ENCODE results near the gene SERPINI2.

DNA sequence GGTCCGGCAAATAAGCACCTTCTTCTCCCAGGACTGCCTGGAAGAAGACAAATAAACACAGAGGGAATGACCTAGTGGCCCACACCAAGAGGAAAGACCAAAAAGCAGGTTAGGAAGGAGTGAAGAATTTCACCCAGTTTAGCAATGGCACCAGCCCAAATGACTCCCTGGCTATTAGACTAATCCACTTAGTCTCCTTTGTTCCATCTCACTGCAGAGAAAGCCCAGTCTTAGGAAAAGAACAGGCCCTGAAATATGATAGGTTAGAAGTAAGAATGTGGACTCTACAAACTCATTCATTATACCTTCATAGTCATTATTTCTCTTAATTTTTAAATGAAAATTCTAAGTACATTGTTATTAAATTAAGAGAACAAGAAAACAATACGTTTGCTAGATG is 23.2 kb downstream of the SERPINI2 start:
- TF ChIP-seq, protein P1, sequence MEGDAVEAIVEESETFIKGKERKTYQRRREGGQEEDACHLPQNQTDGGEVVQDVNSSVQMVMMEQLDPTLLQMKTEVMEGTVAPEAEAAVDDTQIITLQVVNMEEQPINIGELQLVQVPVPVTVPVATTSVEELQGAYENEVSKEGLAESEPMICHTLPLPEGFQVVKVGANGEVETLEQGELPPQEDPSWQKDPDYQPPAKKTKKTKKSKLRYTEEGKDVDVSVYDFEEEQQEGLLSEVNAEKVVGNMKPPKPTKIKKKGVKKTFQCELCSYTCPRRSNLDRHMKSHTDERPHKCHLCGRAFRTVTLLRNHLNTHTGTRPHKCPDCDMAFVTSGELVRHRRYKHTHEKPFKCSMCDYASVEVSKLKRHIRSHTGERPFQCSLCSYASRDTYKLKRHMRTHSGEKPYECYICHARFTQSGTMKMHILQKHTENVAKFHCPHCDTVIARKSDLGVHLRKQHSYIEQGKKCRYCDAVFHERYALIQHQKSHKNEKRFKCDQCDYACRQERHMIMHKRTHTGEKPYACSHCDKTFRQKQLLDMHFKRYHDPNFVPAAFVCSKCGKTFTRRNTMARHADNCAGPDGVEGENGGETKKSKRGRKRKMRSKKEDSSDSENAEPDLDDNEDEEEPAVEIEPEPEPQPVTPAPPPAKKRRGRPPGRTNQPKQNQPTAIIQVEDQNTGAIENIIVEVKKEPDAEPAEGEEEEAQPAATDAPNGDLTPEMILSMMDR (tag by site-specific recombination; IDR thresholded peaks at IDR 0.05): no peak
- TF ChIP-seq ZNF274 (IDR thresholded peaks at IDR 0.05; ENCODE audit: low read length) (no peak), ZNF274 (tag by site-specific recombination; IDR thresholded peaks at IDR 0.05; ENCODE audit: borderline replicate concordance) (no peak), KLF8 (tag by site-specific recombination; IDR thresholded peaks at IDR 0.05) (no peak), SP2 (tag by site-specific recombination; IDR thresholded peaks at IDR 0.05) (no peak), ZNF670 (tag by site-specific recombination; IDR thresholded peaks at IDR 0.05; ENCODE audit: low read depth) (no peak), ZNF174 (tag by site-specific recombination; IDR thresholded peaks at IDR 0.05) (no peak), BCL11A (tag by site-specific recombination; IDR thresholded peaks at IDR 0.05; ENCODE audit: low read depth) (no peak), RBAK (tag by site-specific recombination; IDR thresholded peaks at IDR 0.05) (no peak), EGR2 (tag by site-specific recombination; IDR thresholded peaks at IDR 0.05; ENCODE audit: low read depth) (no peak)
- TF ChIP-seq, protein P2, sequence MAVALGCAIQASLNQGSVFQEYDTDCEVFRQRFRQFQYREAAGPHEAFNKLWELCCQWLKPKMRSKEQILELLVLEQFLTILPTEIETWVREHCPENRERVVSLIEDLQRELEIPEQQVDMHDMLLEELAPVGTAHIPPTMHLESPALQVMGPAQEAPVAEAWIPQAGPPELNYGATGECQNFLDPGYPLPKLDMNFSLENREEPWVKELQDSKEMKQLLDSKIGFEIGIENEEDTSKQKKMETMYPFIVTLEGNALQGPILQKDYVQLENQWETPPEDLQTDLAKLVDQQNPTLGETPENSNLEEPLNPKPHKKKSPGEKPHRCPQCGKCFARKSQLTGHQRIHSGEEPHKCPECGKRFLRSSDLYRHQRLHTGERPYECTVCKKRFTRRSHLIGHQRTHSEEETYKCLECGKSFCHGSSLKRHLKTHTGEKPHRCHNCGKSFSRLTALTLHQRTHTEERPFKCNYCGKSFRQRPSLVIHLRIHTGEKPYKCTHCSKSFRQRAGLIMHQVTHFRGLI (tag by site-specific recombination; IDR thresholded peaks at IDR 0.05): no peak
- TF ChIP-seq, protein P3, sequence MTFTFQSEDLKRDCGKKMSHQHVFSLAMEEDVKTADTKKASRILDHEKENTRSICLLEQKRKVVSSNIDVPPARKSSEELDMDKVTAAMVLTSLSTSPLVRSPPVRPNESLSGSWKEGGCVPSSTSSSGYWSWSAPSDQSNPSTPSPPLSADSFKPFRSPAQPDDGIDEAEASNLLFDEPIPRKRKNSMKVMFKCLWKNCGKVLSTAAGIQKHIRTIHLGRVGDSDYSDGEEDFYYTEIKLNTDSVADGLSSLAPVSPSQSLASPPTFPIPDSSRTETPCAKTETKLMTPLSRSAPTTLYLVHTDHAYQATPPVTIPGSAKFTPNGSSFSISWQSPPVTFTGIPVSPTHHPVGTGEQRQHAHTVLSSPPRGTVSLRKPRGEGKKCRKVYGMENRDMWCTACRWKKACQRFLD (tag by site-specific recombination; IDR thresholded peaks at IDR 0.05): no peak
- TF ChIP-seq, protein P4, sequence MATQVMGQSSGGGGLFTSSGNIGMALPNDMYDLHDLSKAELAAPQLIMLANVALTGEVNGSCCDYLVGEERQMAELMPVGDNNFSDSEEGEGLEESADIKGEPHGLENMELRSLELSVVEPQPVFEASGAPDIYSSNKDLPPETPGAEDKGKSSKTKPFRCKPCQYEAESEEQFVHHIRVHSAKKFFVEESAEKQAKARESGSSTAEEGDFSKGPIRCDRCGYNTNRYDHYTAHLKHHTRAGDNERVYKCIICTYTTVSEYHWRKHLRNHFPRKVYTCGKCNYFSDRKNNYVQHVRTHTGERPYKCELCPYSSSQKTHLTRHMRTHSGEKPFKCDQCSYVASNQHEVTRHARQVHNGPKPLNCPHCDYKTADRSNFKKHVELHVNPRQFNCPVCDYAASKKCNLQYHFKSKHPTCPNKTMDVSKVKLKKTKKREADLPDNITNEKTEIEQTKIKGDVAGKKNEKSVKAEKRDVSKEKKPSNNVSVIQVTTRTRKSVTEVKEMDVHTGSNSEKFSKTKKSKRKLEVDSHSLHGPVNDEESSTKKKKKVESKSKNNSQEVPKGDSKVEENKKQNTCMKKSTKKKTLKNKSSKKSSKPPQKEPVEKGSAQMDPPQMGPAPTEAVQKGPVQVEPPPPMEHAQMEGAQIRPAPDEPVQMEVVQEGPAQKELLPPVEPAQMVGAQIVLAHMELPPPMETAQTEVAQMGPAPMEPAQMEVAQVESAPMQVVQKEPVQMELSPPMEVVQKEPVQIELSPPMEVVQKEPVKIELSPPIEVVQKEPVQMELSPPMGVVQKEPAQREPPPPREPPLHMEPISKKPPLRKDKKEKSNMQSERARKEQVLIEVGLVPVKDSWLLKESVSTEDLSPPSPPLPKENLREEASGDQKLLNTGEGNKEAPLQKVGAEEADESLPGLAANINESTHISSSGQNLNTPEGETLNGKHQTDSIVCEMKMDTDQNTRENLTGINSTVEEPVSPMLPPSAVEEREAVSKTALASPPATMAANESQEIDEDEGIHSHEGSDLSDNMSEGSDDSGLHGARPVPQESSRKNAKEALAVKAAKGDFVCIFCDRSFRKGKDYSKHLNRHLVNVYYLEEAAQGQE (tag by site-specific recombination; IDR thresholded peaks at IDR 0.05): no peak

Measured in HEK293 (cell line).